H1 (cell line): ENCODE measurements around the gene MMP11. TPM values are rescaled to one million over a fixed set of nuclear protein-coding genes. Genes with fewer than 3 reads are reported as not detected.
A peak's percentile ranks its signal among the peaks of the same experiment; 100 is the strongest.

ENCODE experiments used
- CTCF ChIA-PET: fragments of 300-600 bp; sonication (Branson Sonifier 250); formaldehyde crosslinking; loops from one replicate; lab custom pipeline; 2021; ENCODE audit not compliant: partially characterized antibody; lab: Charles Lee
- POLR2A ChIA-PET: fragments of 300-600 bp; sonication (Branson Sonifier 250); formaldehyde crosslinking; loops from one replicate; lab custom pipeline; 2021; ENCODE audit warnings: inconsistent platforms; ENCODE audit not compliant: partially characterized antibody; lab: Charles Lee
- DNase-seq, 2 experiments: peaks; one replicate each; pipeline versions ENCODE4 v3.0.0 to v3.0.0-alpha.2; 2010 to 2022; ENCODE audit warnings: low spot score in 2 of 2, low read depth in 1 of 2, mixed read lengths in 1 of 2
- FAIRE-seq: peaks from 2 replicates; lab custom pipeline; 2011; peaks lifted over from hg19 to GRCh38; lab: Jason Lieb, UNC
- H2AFZ ChIP-seq: 2 replicates; pipeline ENCODE4 v1.8.1; 2012; ENCODE audit warnings: low read length, inconsistent platforms
- H2AK5ac ChIP-seq: 2 replicates; pipeline ENCODE4 v1.6.1; 2013; ENCODE audit warnings: low read depth, low read length
- H2BK120ac ChIP-seq: replicated peaks from 2 replicates; pipeline ENCODE3; 2013; ENCODE audit warnings: low read depth, low read length, inconsistent platforms
- H2BK12ac ChIP-seq: 2 replicates; pipeline ENCODE4 v1.6.1; 2013; ENCODE audit warnings: low read depth, low read length
- H2BK15ac ChIP-seq: 2 replicates; pipeline ENCODE4 v1.6.1; 2013; ENCODE audit warnings: low read length
- H2BK20ac ChIP-seq: 2 replicates; pipeline ENCODE4 v1.6.1; 2013; ENCODE audit warnings: low read length
- H2BK5ac ChIP-seq: 2 replicates; pipeline ENCODE4 v1.6.1; 2013; ENCODE audit warnings: low read depth, low read length
- H3K14ac ChIP-seq: 2 replicates; pipeline ENCODE4 v1.6.1; 2013; ENCODE audit warnings: inconsistent platforms; ENCODE audit not compliant: insufficient read length
- H3K18ac ChIP-seq: 2 replicates; pipeline ENCODE4 v1.6.1; 2013; ENCODE audit warnings: low read length; ENCODE audit errors: extremely low read depth
- H3K23ac ChIP-seq: 2 replicates; pipeline ENCODE4 v1.6.1; 2013; ENCODE audit warnings: inconsistent platforms; ENCODE audit not compliant: insufficient read length
- H3K23me2 ChIP-seq: 2 replicates; pipeline ENCODE4 v1.6.1; 2013; ENCODE audit warnings: low read depth, low read length
- H3K27ac ChIP-seq: 2 replicates; pipeline ENCODE4 v1.6.1; 2011; ENCODE audit warnings: low read depth, low read length, inconsistent platforms
- H3K27me3 ChIP-seq, 4 experiments: replicated peaks in 1 of 4; 1 replicate in 1 of 4; 2 replicates in 3 of 4; pipeline versions ENCODE4 v1.6.1 to v1.8.1; 2011 to 2013; ENCODE audit warnings: low read length in 3 of 4, mild to moderate bottlenecking in 3 of 4, inconsistent platforms in 2 of 4, mixed read lengths in 2 of 4, moderate library complexity in 1 of 4; ENCODE audit not compliant: control insufficient read depth in 3 of 4, insufficient read depth in 3 of 4; ENCODE audit errors: extremely low read depth in 1 of 4
- H3K36me3 ChIP-seq, 4 experiments: 2 replicates each; pipeline versions ENCODE4 v1.6.1 to v1.8.1; 2011 to 2013; ENCODE audit warnings: mild to moderate bottlenecking in 4 of 4, low read length in 3 of 4, moderate library complexity in 2 of 4, control low read depth in 1 of 4, inconsistent platforms in 1 of 4; ENCODE audit not compliant: insufficient read depth in 4 of 4, control insufficient read depth in 2 of 4
- H3K4ac ChIP-seq: replicated peaks from 2 replicates; pipeline ENCODE3; 2013; ENCODE audit warnings: low read length, low read depth, mixed read lengths, inconsistent platforms; ENCODE audit not compliant: insufficient read length
- H3K4me1 ChIP-seq, 4 experiments: replicated peaks in 1 of 4; 1 replicate in 1 of 4; 2 replicates in 3 of 4; pipeline versions ENCODE4 v1.6.1 to v1.8.1; 2011 to 2013; ENCODE audit warnings: low read length in 3 of 4, inconsistent platforms in 2 of 4, mixed read lengths in 1 of 4; ENCODE audit not compliant: insufficient read depth in 4 of 4, control insufficient read depth in 3 of 4
- H3K4me2 ChIP-seq, 2 experiments: 2 replicates each; pipeline versions ENCODE4 v1.6.1 to v1.8.1; 2011 to 2013; ENCODE audit warnings: low read depth in 2 of 2, low read length in 2 of 2, control low read depth in 1 of 2, inconsistent platforms in 1 of 2, mild to moderate bottlenecking in 1 of 2; ENCODE audit not compliant: insufficient read depth in 1 of 2
- H3K4me3 ChIP-seq, 4 experiments: fragments of 200-600, 300-600 bp in 1 of 4; sonication (generic), shearing (Covaris generic), sonication (Bioruptor Twin) in 1 of 4; 2 replicates each; pipeline versions ENCODE4 v1.5.1 to v1.8.1; 2011 to 2016; ENCODE audit warnings: low read length in 4 of 4, low read depth in 3 of 4, control low read depth in 2 of 4, inconsistent platforms in 2 of 4, mild to moderate bottlenecking in 2 of 4, mixed read lengths in 1 of 4, moderate library complexity in 1 of 4; ENCODE audit not compliant: insufficient read depth in 2 of 4; ENCODE audit errors: extremely low read depth in 1 of 4
- H3K56ac ChIP-seq: replicated peaks from 2 replicates; pipeline ENCODE3; 2013; ENCODE audit warnings: low read depth, mild to moderate bottlenecking, mixed read lengths, low read length, inconsistent platforms; ENCODE audit not compliant: insufficient read length
- H3K79me1 ChIP-seq: 2 replicates; pipeline ENCODE4 v1.6.1; 2013; ENCODE audit warnings: low read depth, low read length, control low read depth
- H3K79me2 ChIP-seq, 2 experiments: 2 replicates each; pipeline versions ENCODE4 v1.6.1 to v1.8.1; 2012 to 2013; ENCODE audit warnings: low read length in 2 of 2, mild to moderate bottlenecking in 2 of 2, inconsistent platforms in 1 of 2; ENCODE audit not compliant: insufficient read depth in 2 of 2, control insufficient read depth in 1 of 2
- H3K9ac ChIP-seq, 4 experiments: replicated peaks in 1 of 4; 1 replicate in 1 of 4; 2 replicates in 3 of 4; pipeline versions ENCODE4 v1.6.1 to v1.8.1; 2011 to 2013; ENCODE audit warnings: low read depth in 3 of 4, low read length in 3 of 4, control low read depth in 2 of 4, mild to moderate bottlenecking in 2 of 4, moderate library complexity in 2 of 4, inconsistent platforms in 1 of 4; ENCODE audit errors: extremely low read depth in 1 of 4
- H3K9me3 ChIP-seq, 2 experiments: 2 replicates each; pipeline versions ENCODE4 v1.6.1 to v1.8.1; 2012 to 2013; ENCODE audit warnings: mild to moderate bottlenecking in 2 of 2, moderate library complexity in 2 of 2, control low read depth in 1 of 2, inconsistent platforms in 1 of 2, low read depth in 1 of 2, low read length in 1 of 2, mixed read lengths in 1 of 2; ENCODE audit not compliant: insufficient read depth in 2 of 2
- H4K20me1 ChIP-seq, 2 experiments: replicated peaks in 1 of 2; 2 replicates each; pipeline versions ENCODE3 to v1.8.1; 2011 to 2013; ENCODE audit warnings: inconsistent platforms in 2 of 2, low read length in 2 of 2, mild to moderate bottlenecking in 1 of 2; ENCODE audit not compliant: insufficient read depth in 2 of 2, control insufficient read depth in 1 of 2
- H4K5ac ChIP-seq: 2 replicates; pipeline ENCODE4 v1.6.1; 2013; ENCODE audit warnings: low read length, low read depth, mixed read lengths, inconsistent platforms; ENCODE audit not compliant: insufficient read length
- H4K8ac ChIP-seq: 2 replicates; pipeline ENCODE4 v1.8.0; 2013; ENCODE audit warnings: mild to moderate bottlenecking, moderate library complexity, low read length, inconsistent platforms; ENCODE audit not compliant: insufficient read depth; ENCODE audit errors: extremely low read depth
- H4K91ac ChIP-seq: replicated peaks from 2 replicates; pipeline ENCODE3; 2013; ENCODE audit warnings: low read length, mixed read lengths, inconsistent platforms; ENCODE audit not compliant: insufficient read length
- ATF2 ChIP-seq: IDR thresholded peaks from 2 replicates; pipeline ENCODE4 v1.6.1; 2012; ENCODE audit warnings: low read length, inconsistent platforms
- FOSL1 ChIP-seq: IDR thresholded peaks from 2 replicates; pipeline ENCODE4 v1.6.1; 2011; ENCODE audit warnings: mild to moderate bottlenecking, low read depth, low read length, moderate library complexity; ENCODE audit not compliant: insufficient read depth
- HDAC6 ChIP-seq: IDR thresholded peaks from one replicate; pipeline ENCODE4 v1.7.1; 2012; ENCODE audit warnings: low read depth, mild to moderate bottlenecking, inconsistent platforms, low read length, moderate library complexity
- SP4 ChIP-seq: IDR thresholded peaks from 2 replicates; pipeline ENCODE4 v1.6.1; 2012; ENCODE audit warnings: low read length, inconsistent platforms
- WGBS, 2 experiments: shearing (Covaris generic) in 1 of 2; methylation state at CpG; one replicate each; pipeline versions ENCODE4 v1.1.6 to v1.1.7; 2013 to 2015; ENCODE audit warnings: low lambda C conversion rate in 2 of 2, mixed read lengths in 2 of 2, inconsistent platforms in 1 of 2, low coverage in 1 of 2, missing lambda C conversion rate in 1 of 2; ENCODE audit not compliant: insufficient replicate concordance in 2 of 2, insufficient coverage in 1 of 2, insufficient read length in 1 of 2; ENCODE audit errors: extremely low coverage in 1 of 2, missing lambda C conversion rate in 1 of 2; 5-methylcytosine and 5-hydroxymethylcytosine counted together
- polyA plus RNA-seq, 7 experiments: library from polyadenylated mRNA; depleted of rRNA in 3 of 7; stranded (reverse) in 5 of 7; unstranded in 2 of 7; fragments of >200 nt in 5 of 7; fragments of 200-250 nt in 2 of 7; gene quantifications; 1 replicate in 5 of 7; 2 replicates in 1 of 7; 4 replicates in 1 of 7; pipeline versions ENCODE4 v1.2.1 to v1.2.3, GENCODE V29; 2011 to 2013; ENCODE audit warnings: missing spikeins in 2 of 7, mixed read lengths in 2 of 7
- total RNA-seq: library from RNA; stranded (reverse); fragmentation: NEBNext Ultra II Directional; extraction: Animal tissue kit (Norgen Biotek cat#: 25700); gene quantifications from 2 replicates; pipeline ENCODE4 v1.2.1, GENCODE V29; 2021

Gene MMP11
- total and polyA plus RNA-seq, 2 of the 8 experiments (the other 6 are each of a cell fraction or from before 2014, with no cell fraction given) = 10.2 to 18.3 TPM

GRCh38 chr22:23824476-23825245 lies 52.0 kb downstream of the MMP11 start:
- no peak overlapping the region; the same call in 1 of the 2 replicates for H3K27ac ChIP-seq
- H3K4ac ChIP-seq = no peak overlapping the region
- H3K4me3 ChIP-seq = no peak overlapping the region
- H3K4me2 ChIP-seq = no peak overlapping the region
- no peak overlapping the region for H2AFZ ChIP-seq
- no peak overlapping the region for H2AK5ac ChIP-seq
- DNase-seq (no peak), FAIRE-seq (no peak)
- no peaks in the 10 kb centered on the region for H3K23me2 ChIP-seq
- no peaks in the 10 kb centered on the region for H3K79me2 ChIP-seq
- H4K8ac ChIP-seq = no peak overlapping the region
- H2BK15ac ChIP-seq = no peak overlapping the region
- no peaks in the 10 kb centered on the region for H3K4me1 ChIP-seq
- H3K36me3 ChIP-seq = peaks cover 11 to 55% (median 26%) of the 10 kb centered on the region in 4 experiments
- no peaks in the 10 kb centered on the region for H3K9me3 ChIP-seq
- H4K91ac ChIP-seq = no peak overlapping the region
- H3K79me1 ChIP-seq = no peaks in the 10 kb centered on the region
- no peak for TF ChIP-seq FOSL1
- no peak for TF ChIP-seq SP4
- TF ChIP-seq HDAC6 = no peak
- TF ChIP-seq ATF2 = no peak
- POLR2A ChIA-PET = interaction anchor here (0.9 to 2.0 kb wide), 7 partner anchors 8 to 69 kb away, joined by 3 to 6 read pairs (median 4); partner anchors contain the start of gene MIF
- H3K18ac ChIP-seq = no peak overlapping the region
- no peaks in the 10 kb centered on the region; a peak in 1 of 7 replicates for H3K27me3 ChIP-seq
- no peak overlapping the region for H3K56ac ChIP-seq
- 90% methylated on average over 13 of the region's 13 CpGs; no CpG with 5 or more reads in 1 of the 2 experiments for WGBS, 2 experiments
- CTCF ChIA-PET = interaction anchor here (0.7 to 1.8 kb wide), 3 partner anchors 10 to 351 kb away, joined by 3 to 4 read pairs (median 4); partner anchors contain the start of gene CHCHD10
- H3K9ac ChIP-seq = no peak overlapping the region
- H2BK12ac ChIP-seq = no peak overlapping the region
- no peak overlapping the region for H2BK120ac ChIP-seq
- no peak overlapping the region for H2BK20ac ChIP-seq
- no peak overlapping the region for H4K5ac ChIP-seq
- no peak overlapping the region for H3K23ac ChIP-seq
- H2BK5ac ChIP-seq = peak overlapping the region; percentile 96; the same call in 1 of the 2 replicates
- no peak overlapping the region for H3K14ac ChIP-seq
- peaks cover 0 to 10% of the 10 kb centered on the region in 2 experiments for H4K20me1 ChIP-seq
